GM19238 (cell line): ENCODE data around the gene PDE6A.
"Not testable (repeated sequence)": the region's sequence is repeated elsewhere in the genome, so short reads cannot be mapped to it uniquely, and the experiment has no call there.

ENCODE experiments used
- DNase-seq: peaks from one replicate; pipeline ENCODE4 v3.0.0; 2011; ENCODE audit warnings: low spot score; ENCODE audit not compliant: insufficient read length

Gene PDE6A

DNA sequence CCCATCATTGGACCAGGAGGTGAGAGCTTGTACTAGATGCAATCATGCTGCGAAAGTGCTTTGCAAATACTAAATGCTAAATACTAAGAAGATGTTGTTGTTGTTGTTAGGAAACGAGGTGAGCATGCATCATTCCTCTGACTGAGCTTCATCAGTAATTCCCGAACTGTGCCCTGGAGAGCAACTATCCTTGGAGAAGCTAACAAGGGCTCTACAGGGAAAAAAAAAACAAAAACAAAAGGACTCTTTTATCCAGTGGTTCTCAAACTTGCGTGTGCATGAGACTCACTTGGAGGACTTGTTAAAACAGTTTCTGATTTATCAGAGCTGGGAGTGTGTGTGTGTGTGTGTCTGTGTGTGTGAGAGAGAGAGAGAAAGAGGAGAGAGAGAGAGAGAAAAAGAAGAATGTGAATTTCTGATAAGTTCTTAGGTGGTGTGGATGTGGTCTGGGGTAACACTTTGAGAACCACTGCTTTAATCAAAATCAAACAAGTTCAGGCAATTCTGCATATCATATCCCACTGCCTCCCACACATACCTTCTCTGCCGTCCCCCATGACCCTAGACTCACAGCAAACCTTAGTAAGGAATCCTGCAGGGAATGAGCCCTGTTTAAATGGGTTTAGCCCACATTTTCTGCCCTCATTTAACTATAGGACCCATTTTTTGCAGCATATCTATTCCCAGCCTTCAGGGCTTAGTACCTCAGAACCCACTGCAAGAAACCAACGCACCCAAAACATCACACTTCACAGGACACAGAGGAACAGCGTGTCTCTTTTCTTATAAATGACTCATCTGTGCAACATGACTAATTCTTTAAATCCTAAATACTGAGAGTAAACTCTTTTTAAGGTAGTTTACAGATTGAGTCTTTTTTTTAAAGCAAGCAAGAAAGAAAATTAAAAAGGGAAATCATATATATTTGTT lies 48.9 kb downstream of the PDE6A start:
- no peak for DNase-seq

- no peak for DNase-seq
Observed at GRCh38 chr5:149894237-149894636, 50.4 kb downstream of the PDE6A start.

DNA sequence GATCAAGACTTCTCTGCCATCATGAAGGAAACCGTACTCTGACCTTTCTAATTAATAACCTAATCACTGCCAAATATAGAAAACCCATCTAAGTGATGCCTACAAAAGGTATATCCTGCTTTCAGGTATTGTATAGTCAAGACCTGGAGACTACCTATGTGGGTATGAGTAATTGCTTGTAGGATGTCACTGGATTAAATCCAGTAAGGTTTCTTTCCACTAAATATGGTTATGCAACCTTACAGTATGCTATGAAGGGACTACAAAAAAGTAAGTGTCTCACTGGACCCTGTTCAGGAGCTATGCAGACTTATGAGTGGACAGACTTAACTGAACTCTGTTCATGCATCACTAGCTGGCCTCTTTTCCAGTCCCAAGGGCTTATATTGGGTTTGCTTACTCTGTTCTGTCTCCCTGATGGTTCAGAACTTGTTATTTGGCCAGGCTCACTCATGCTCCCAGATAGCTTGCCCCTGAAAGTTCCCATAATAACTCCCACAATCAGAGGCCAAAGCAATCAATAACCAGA lies 51.1 kb downstream of the PDE6A start:
- no peak for DNase-seq

GRCh38 chr5:149892594-149892993 lies 52.0 kb downstream of the PDE6A start:
- no peak for DNase-seq

DNA sequence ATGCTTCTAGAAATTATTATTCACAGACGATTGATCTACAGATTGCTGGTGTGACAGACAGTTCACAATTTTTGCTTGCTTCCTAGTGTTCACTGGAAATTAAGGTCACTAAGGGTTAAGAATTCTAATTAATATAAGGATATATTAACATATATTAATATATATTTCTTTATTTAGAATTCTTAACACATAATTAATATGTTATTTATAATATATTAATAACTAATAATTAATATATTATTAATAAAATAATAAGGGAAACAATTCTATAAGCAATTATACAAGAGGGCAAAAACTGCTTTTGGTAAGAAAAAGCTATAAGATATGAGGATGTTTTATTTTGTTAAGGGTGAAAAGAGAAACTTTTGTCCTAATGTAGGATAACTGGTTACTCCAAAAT lies 56.3 kb downstream of the PDE6A start:
- DNase-seq = no peak

DNA sequence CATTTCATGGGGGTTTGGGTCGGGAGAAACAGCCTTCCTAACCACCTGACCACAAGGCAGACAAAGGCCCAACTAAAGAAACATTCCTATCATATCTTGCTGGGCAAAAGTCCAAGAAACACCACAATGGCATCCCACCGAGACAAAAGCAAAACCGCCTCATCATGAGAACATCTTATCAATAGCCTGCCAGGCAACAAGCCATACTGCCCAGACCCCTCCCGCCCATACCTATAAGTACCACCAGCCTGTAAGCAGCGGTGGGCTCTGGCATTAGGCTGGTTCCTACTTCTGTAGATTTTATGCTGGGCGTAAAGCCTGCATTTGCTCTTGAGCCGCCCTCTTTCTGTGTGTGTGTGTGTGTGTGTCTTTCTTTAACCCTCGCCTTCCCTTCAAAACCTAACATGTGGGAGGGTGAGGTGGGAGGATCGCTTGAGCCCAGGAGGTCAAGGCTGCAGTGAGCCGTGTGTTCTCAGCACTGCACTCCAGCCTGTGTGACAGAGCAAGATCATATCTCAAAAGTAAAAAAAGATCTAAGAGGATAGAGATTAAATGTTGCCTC lies 56.9 kb downstream of the PDE6A start:
- DNase-seq = no peak

- DNase-seq = no peak
Observed at GRCh38 chr5:149886692-149887470, 57.7 kb downstream of the PDE6A start.

GRCh38 chr5:149886060-149886459 lies 58.5 kb downstream of the PDE6A start:
- no peak for DNase-seq

DNA sequence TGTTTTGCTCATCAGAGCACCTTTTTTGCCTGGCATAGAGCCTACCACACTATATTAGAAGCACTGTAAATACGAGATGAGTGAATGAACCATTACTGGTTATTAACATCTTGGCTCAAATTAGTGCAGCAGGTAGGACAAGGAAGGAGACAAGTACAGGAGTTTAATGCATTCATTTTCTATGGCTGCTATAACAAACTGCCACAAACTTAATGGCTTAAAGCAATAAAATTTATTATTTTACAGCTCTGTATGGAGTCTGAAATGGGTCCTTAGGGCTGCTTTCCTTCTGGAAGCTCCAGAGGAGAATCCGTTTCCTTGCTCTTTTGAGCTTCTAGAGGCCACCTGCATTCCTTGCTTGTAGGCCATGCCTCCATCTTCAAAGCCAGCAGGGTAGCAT lies 59.1 kb downstream of the PDE6A start:
- DNase-seq = no peak

DNA sequence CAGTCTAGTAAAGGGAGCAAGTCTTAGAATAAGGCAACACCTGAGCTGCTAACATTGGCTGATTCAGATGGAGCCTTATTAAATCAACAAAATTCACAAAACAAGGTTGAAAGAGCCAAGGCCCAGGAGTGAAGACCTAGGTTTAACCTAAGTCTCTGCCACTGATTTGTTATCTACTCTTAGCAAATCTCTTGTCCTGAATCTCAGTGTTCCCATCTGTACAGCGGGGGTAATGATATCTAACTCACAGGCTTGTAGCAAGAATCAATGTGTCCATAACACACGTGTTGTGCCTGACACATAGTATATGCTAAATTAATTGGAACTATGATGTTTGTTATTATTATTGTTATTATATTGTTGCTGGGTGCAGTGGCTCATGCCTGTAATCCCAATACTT lies 61.0 kb downstream of the PDE6A start:
- DNase-seq = no peak

- DNase-seq = not testable (repeated sequence)
Observed at GRCh38 chr5:149882633-149883032, 62.0 kb downstream of the PDE6A start.

GRCh38 chr5:149881874-149882273 lies 62.7 kb downstream of the PDE6A start:
- no peak for DNase-seq

GRCh38 chr5:149881069-149881622 lies 63.4 kb downstream of the PDE6A start:
- DNase-seq = no peak

GRCh38 chr5:149879593-149879992 lies 65.0 kb downstream of the PDE6A start:
- not testable (repeated sequence) for DNase-seq

DNA sequence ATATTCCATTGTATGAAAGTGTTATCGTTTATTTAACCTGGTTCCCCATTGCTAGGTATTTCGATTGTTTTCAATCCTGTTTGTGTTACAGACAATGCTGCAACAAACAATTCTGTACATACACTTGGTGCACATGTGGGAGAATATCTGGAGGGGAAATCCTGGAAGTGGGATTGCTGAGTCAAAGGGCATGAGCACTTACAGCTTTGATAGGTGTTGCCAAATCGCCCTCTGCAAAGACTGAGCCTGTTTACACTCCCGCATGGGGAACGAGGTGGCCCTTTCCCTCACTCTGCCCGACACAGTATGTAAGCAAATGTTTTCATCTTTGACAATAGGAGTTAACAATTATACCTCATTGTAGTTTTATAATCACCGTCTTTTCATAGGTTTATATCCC lies 66.2 kb downstream of the PDE6A start:
- no peak for DNase-seq

- DNase-seq = no peak
Observed at GRCh38 chr5:149873896-149874295, 70.7 kb downstream of the PDE6A start.

- no peak for DNase-seq
Observed at GRCh38 chr5:149872351-149873040, 72.1 kb downstream of the PDE6A start.

DNA sequence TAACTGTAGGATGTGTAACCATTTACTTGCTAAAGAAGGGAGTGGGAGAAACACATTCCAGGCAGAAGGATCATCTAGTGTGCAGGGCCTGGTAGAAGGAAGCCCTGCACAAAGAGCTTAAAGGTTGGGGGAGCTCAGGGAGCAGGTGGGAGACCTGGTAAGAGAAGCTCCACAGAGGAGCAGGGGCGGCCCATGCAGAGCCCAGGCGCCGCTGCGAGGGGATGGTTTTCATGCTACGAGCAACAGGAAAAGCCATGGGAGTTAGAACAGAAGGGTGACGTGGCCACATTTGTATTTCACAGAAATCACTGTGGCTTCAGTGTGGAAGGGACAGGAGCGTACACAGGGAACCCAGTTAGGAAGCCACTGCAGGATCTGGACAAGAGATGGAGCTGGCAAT lies 73.1 kb downstream of the PDE6A start:
- DNase-seq = no peak

DNA sequence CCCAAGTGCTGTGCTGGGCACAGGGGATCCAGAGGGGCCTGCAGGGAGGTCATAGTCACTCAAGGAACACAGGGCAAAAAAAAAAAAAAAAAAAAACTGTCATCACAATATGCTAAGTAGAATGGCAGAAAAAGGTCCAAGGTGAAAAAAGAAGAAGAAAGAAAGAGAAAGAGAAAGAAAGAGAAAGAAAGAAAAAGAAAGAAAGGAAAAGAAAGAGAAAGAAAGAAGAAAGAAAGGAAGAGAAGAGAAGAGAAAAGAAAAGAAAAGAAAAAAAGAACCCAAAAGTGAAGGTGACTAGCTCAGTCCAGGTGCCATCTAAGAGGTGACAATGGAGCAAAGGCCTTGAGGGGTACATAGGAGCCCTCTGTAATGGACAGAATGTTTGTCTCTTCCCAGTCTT lies 73.9 kb downstream of the PDE6A start:
- DNase-seq = no peak

DNA sequence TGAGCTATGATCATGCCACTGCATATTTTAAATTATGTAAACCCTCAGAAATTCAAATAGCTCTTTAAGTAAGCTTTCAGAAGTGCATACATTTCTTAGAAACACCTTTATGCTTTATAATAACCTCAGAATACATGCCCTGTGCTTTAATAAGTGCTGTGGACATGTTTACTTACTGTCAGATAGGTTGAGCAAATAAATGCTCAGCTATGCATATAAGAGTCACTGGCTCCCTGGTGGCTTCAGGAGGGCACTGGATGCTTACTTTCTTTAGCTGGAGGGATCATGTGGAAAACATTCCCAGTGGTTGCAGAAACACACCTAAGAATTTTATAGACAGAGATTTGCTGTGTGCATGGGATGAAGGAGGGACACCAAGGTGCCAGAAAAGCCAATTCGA lies 74.4 kb downstream of the PDE6A start:
- no peak for DNase-seq

DNA sequence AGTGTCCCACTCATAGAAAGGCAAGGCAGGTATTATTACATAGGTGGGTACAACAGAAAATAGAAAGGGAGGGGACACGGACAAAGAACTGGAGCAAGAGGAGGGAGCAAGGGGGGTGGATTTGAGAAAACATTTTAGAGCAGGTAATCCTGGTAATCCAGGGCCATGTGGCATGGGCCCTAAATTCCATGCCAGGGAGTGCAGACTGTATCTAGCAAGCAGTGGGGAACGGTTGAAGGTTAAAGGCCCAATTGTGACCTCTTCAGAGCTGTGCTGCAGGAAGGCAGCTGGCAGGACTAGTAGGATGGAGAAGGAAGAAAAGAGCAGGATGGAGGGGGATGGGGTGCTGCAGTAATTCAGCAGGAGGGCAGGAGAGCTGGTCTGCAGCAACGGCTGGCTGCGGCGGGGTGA lies 75.2 kb downstream of the PDE6A start:
- no peak for DNase-seq
